SHP77 (cell line): Measurements from ENCODE around the gene ZNF652.
A peak's percentile ranks its signal among the peaks of the same experiment; 100 is the strongest.
"Not testable (repeated sequence)": the region's sequence is repeated elsewhere in the genome, so short reads cannot be mapped to it uniquely, and the experiment has no call there.

Experiments
- DNase-seq, 2 experiments: peaks; one replicate each; lab custom pipeline; 2025; lab: John Stamatoyannopoulos, UW

Gene ZNF652

DNA sequence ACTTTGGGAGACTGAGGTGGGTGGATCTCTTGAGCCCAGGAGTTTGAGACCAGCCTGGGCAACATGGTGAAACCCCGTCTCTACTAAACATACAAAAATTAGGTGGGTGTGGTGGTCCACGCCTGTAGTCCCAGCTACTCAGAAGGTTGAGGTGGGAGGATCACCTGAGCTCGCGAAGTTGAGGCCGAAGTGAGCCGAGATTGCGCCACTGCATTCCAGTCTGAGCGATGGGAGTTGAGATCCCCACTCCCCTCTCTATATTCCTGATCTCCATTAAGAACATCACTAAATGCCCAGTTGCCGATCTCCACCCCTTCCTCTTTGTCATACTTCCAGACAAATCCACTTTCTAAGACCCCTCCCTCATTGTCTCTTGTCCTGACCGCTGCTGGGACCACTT lies 24.3 kb upstream of the ZNF652 start:
- no peak for DNase-seq

DNA sequence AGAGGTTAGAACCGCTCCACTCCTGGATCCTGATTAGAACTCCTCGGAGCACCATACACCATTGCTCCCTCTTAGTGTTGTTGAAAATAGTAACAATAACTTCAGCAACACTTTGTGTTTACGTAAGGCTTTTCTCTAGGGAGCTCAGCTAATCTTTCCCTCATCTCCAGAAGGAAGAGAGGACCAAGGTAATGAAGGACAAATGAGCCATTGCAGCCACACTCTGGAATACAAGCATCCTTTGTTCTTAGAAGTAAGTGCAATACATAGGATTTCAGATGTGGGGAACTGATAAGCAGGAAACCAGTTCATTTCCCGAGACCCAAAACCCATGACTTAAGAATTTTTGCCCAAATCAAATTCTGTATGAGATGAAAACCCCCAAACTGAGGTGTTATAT lies 22.9 kb upstream of the ZNF652 start:
- no peak for DNase-seq

DNA sequence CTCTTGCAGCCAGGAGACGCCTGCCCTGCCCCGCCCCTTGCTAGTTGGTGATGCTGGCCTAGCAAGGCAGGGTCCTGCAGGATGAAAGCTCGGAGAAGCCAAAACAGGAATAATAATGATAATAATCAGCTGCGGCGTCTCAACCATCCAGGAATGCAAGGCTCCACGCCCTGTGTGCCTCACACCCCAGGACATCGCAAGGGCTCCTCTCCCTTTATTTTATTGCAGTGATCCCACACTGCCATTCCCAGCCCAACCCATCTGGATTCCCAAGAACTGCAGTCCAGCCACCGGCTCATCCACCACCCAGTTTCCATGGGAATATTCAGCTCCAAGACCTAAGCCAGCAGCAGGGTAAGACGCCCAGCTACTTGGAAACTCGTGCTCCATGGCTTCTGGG lies 21.0 kb upstream of the ZNF652 start:
- DNase-seq, result no peak

DNA sequence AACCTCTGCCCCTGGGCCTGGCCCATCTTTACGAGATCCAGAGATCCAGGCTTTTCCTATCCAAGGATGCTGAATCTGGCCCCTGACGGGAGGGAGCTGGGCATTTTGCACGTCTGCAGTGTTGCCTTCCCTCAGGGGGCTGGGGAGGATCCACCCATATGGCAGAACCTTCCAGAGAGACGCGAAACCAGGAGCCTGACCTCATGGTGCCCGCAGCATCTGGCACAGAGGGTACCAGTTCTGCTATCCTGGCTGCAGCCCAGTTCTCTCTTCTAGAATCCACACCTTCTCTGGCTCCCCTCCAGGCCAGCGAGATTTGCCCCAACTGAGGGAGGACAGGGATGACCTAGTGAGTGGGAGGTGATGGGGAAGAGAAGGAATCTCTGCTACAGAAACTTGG lies 20.5 kb upstream of the ZNF652 start:
- no peak for DNase-seq

DNA sequence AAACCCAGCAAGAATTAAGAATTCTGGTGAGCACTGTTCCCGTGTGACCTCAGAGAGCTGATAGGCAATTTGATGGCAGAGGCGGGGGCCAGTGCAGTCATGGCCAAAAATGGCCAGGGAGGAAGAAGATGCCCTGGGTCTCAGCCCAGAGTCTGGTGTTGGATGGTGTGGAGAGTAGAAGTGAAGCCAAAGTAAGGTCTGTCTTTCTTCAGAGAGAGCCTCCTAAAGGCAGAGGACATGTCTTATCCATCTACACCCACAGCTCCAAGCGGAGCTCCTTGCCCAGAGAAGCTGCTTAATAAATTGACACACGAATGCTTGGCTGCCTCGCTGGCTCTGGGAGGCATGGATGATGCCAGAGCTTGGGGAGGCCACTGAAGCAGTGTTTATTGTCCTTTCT lies 19.7 kb upstream of the ZNF652 start:
- no peak for DNase-seq

DNA sequence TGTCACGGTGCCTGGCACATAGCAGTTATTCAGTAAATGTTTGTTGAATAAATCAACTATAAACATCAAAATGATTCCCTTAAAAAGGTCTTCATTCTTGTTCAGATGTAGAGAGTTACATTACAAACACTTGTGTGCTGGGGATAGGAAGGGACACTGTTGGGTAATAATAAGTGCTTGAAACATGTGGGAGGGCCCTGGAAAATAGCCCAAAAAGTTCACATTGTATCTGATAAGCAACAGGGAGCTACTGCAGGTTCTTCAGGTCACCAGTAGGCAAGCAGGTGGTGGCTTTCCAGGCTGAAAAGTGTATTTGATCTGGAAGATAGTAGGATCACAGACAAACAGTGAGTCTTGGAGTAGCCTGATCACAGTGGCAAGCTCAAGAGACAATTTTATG lies 19.0 kb upstream of the ZNF652 start:
- DNase-seq, result no peak

DNA sequence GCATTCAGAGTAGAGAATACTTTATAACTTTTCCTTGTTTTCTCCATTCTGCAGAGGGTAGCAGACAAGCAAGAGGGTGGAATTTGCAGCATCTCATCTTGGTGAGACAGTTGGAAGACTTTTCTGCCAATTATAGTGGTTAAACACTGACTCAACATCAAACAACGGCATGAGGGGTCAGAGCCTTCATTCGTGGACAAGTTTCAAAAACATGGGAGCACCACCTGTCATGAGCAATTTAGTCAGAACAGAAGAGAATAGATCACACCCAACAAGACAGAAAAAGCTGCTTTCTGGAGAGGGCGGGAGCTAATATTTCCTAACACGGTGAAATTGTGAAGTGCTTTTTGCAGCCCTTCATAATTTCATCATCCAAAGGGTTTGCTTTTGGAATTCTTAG lies 17.9 kb upstream of the ZNF652 start:
- no peak for DNase-seq

DNA sequence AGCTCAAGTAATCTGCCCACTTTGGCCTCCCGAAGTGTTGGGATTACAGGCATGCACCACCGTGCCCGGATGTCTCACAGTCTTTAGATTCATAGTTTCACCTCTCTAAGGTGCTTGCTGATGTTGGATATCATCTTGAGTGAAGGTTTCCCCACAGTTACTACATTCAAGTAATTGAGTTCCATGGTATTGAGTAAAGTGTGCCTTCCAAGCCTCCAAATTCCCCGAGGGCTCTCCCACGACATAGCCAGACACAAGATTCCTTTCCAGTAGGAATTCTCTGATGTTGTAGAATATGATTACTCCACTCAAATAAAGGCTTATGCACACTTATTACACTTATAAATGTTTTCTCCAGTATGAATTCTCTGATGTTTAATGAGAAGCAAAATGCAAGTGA lies 16.3 kb upstream of the ZNF652 start:
- no peak for DNase-seq

DNA sequence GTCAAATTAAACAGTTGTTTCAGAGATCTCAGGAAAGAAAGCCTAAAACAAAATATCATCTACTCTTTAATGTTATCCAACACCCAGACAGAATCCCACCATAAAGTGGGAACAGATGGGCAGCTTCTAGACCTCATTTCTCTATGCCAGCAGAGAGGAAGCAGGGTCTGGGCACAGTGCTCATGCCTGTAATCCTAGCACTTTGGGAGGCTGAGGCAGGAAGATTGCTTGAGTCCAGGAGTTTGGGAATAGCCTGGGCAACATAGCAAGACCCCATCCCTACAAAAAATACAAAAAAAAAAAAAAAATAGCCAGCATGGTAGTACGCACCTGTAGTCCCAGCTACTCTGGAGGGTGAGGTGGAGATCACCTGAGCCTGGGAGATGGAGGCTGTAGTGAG lies 13.5 kb upstream of the ZNF652 start:
- DNase-seq, result no peak

DNA sequence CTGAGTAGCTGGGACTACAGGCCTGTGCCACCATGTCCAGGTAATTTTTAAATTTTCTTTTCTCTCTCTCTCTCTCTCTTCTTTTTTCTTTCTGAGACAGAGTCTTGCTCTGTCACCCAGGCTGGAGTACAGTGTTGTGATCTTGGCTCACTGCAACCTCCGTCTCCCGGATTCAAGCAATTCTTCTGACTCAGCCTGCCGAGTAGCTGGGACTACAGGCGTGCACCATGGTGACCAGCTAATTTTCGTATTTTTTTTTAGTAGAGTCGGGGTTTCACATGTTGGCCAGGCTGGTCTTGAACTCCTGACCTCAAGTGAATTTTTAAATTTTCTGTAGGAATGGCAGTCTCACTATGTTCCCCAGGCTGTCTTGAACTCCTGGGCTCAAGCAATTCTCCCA lies 11.1 kb upstream of the ZNF652 start:
- DNase-seq, result no peak

DNA sequence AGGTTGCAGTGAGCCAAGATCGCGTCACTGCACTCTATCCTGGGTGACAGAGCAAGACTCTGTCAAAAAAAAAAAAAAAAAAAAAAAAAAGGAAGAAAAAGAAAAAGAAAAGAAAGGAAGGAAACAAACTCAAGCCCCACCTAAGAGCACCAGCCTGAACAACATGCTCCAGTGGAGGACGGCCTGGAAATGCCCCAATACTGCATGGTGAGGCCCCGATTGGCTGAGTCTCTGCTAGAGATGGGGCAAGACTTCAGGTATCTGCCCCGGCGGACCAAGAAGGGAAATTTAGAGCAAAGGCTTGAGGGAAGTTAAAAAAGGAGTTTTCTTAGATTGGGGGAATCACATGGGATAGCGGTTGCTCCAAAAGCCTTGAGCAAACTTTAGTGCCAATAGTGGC lies 10.4 kb upstream of the ZNF652 start:
- DNase-seq, result no peak

DNA sequence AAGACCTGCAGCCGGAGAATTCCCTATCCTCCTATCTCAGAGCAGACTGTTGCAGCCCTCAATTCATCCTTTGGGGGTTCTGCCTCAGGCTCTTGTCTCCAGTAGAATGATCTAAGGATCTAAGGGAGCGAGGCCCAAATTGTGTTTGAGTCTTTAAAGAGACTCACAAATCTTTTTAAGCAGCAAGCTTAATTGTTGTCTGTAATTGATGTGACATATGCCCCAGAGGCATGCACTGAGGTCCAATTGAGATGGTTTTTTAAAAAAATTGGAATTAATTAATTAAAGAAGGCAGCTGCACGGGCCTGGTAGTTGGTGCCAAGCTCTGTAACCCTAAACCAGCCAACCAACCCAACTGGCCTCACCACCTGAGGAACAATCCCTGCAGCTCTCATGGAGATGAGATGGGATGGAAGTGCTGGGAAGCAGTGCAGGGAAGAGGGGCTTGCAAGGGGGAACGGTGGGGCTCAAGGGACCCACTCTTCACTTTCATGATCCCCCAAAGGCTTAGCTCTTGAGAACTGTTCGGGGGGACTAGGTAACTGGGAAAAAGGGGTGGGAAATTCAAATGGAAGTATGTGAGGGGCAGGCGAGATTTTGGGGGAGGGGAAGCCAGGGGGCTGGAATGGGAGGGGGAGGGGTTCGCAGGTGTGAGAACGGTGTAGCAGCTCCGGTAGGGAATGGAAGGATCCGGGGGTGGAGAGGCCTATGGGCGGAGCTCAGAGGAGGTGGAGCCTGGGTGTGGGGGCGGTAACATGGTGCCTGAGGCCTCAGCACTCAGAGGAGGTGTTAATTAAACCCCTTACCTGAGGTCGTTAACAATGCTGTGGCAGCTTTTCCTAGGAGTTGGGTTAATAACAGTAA lies 9.2 kb upstream of the ZNF652 start:
- DNase-seq, result no peak

DNA sequence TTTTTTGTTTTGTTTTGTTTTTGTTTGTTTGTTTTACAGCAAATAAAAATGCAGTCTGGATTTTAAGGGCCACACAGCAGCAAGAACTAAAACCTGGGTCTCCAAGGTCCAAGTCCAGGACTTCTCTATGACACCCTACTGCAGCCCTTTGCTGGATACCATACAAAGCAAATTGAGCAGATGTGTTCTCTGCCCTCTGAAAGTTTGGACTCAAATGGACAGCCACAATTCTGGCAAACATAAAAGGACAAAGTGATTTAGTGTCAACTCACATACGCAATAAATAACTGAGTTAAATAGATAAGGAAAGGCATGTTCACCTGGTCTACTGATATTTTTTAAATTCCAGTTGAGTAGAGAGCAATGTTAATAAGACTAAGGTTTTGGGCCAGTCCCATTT lies 7.7 kb upstream of the ZNF652 start:
- no peak for DNase-seq

DNA sequence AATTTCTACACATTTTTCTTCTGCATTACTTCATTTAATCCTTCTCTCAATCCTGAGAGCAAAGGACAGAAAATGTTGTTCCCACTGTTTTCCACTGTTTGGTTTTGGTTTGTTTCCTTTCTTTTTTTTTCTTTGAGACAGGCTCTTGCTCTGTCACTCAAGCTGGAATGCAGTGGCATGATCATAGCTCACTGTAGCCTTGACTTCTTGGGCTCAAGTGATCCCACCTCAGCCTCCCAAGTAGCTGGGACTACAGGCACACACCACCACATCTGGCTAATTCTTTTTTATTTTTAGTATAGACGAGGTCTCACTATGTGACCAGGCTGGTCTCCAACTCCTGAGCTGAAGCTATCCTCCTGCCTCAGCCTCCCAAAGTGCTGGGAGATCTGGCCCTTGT lies 7.0 kb upstream of the ZNF652 start:
- no peak for DNase-seq

DNA sequence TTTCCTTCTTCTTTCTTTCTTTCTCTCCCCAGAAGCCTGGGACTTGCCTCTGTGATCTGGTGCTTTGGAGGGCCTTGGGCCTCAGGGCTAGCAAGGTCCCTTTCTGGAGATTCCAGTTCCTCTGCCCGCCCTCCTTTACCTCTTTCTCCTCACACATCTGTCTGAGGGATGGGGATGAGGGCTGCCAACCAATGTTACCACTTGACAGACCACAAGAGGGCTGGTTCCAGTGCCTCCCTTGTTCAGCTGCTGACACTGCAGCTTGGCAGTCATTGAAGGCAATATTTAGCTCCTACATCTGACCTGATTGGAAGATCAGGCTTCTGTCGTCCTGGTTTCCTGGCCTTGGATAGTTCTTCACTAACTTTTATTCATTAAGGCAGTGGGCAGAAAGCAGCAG lies 3.6 kb upstream of the ZNF652 start:
- DNase-seq, result peak; percentile 17 to 42

DNA sequence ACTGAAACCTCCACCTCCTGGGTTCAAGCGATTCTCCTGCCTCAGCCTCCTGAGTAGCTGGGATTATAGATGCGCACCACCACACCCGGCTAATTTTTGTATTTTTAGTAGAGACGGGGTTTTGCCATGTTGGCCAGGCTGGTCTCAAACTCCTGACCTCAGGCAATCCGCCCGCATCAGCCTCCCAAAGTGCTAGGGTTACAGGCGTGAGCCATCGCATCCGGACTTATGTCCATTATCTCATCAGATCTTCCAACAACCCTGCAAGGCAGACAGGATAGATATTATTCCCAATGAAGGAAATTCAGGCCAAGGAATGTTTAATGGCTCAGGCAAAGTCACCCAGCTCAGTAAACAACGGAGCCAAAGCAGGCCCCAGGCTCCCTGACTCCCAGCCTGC lies 3.1 kb upstream of the ZNF652 start:
- not testable (repeated sequence) for DNase-seq

DNA sequence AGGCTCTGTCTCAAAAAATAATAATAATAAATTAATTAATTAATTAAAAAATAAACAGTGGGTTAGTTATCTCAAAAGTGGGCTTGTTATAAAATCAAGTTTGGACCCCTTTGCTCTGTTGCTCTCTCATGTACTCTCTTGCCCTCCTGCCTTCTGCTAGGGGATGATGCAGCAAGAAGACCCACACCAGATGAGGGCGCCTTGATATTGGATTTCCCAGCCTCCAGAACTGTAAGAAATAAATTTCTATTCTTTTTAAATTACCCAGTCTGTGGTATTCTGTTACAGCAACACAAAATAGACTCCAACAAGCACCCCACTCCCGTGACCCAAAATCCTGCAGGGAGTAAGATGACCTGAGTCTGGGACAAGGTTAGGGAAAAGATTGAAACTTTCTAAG lies 2.1 kb upstream of the ZNF652 start:
- DNase-seq, result no peak

DNA sequence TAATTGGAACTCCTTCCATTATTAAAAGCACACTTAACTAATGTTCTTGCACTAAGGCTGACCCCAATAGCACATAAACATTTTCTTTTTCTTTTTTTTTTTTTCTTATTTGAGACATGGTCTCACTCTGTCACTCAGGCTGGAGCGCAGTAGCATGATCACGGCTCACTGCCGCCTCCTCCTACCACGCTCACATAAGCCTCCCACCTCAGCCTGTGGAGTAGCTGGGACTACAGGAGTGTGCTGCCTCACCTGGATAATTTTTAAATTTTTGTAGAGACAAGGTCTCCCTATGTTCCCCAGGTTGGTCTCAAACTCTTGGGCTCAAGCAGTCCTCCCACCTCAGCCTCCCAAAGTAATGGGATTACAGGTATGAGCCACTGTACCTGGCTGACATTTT lies 1.2 kb upstream of the ZNF652 start:
- no peak for DNase-seq

DNA sequence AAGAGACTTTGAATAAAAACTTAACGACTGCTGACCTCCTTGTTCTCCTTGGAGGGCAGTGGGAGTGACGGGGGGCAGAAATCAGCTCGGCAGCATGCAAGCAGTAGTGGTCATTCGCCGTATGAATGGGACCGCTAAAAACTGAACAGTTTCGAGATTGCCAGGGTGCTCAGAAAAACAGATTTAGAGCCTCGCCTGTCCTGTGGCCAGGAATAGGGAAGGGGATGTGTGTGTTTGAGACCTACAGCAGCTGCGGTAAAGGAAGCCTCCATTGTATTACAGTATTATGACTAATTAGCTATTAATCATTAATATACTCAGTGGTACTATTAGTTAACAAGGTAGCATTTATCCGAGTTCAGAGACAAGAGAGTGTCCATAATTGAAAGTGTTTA lies 670 bp upstream of the ZNF652 start:
- no peak for DNase-seq

DNA sequence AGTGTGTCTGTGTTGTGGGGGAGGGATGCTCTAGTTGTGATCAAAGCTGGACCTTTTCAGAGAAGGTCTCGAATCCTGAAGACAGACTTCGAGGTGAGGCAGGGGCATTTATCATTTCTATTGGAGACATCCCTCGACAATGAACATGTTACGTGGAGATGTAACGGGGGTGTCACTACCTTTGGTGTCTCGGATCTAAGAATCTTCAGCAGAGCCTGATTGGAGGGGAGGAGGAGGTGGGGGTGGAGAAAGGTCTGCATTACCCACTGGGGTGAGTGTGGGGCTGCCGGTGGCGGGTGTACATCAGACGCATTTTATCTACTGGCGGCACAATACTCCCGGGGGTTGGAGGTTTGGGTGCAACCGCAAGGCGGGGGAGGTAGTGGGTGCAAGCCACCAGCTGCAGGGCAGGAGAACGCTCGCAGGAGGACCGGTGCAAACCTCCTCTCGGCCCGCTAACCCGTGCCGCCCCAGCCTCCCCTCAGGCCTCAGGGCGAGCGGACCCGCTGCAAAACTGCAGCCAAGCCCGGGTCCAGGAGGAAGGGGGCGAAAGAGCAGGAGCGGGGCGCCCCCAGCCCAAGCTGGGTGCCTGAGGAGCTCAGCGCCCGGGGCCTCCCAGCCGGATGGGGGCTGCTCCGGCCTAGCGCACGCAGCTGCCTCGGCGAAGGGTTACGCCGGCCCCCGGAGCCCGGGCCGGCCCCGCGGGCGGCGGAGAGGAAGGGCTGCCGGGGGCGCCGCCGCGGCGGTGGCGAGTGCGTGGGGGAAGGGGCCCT lies 735 bp downstream of the ZNF652 start:
- peak; percentile 22 to 50 for DNase-seq

DNA sequence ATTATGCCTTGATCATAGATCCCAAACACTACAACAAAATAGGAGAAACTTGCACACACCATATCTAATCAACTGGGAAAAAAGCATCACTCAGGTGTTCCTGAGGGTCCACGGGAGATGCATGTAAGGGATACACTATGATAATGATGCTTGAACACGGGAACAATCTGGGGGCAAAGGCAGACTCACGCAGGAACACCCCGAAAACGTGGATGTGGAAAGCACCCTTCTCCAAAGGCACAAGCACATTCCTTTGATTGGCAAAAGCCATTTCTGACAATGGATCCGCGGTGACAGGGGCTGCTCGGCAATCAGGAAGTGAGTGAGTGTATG lies 1.3 kb downstream of the ZNF652 start:
- DNase-seq, result no peak

DNA sequence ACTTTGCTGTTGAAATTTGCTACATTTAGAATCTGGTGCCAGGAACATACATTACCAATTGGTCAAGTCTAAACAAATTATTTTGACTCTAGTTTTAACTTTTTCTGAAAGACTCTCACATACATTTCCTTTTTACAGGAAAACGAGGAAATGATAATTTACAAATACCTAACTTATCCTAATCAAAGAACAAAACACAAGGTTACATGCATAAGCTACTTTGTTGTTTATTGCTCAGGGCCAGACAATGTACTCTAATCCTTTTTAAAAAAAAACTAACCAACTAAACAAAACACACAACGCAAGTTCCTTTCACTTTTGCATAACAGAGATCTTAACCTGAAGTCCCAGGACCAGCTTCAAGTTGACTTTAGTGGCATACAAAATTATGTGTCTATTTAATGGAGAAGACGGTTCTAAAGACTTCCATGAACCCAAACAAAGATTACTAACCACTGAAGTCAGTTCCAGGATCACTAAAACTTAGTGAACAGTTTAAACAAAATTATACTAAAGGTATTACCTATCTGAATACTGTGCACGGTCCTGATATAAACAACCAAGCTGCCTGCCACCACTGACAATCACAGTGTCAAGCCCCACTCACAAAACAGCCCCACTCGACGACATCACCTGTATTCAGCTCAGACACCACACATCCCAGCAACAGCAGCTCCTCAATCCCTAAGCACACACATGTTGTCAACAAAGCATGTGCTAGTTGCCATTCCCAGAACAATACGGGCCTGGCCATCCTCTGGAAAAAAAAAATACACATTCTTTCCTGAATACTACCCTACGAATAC lies 1.9 kb downstream of the ZNF652 start:
- no peak for DNase-seq
